DMS 273 treated with DMSO at 0.1 percent for 48 hours (cell line): ENCODE results near the gene ZNF385B.
"Not testable (repeated sequence)": the region's sequence is repeated elsewhere in the genome, so short reads cannot be mapped to it uniquely, and the experiment has no call there.

Source experiments
- DNase-seq: peaks from one replicate; lab custom pipeline; 2025; lab: John Stamatoyannopoulos, UW

ZNF385B gene

DNA sequence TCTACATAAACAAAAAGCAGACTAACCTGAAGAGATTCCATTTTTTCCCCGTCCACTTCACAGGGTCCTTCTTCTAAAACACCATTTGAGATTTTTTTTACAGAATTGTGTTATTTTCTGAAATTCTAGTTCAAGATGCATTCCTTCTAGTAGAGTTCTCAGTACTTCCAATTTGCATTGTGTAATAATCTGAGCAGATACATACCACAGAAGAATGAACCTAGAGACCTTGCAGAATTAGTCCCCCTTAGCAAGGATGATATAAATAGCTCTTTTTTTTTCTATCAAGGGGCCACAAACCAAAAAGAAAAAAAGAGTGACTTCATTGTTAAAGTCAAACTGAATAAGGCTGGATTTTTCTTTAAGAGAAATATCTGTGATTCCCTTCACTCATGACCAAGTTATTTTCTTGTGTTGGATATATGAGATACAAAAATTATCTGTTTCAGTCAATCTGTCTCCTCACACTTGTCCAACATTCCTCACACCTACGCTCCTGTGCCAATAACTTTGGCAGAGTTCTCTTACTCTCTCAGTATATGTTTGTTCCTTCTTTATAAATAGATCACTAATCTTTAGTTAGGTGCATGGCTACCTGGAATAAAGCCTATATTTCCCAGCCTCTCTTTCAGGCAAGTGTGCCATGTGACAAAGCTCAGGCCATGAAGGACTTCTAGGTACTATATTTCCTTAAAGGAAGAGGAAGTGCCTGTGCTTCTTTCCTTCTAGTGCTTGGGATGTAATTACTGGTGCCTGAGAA, 183.5 kb downstream of the ZNF385B start:
- DNase-seq = no peak

DNA sequence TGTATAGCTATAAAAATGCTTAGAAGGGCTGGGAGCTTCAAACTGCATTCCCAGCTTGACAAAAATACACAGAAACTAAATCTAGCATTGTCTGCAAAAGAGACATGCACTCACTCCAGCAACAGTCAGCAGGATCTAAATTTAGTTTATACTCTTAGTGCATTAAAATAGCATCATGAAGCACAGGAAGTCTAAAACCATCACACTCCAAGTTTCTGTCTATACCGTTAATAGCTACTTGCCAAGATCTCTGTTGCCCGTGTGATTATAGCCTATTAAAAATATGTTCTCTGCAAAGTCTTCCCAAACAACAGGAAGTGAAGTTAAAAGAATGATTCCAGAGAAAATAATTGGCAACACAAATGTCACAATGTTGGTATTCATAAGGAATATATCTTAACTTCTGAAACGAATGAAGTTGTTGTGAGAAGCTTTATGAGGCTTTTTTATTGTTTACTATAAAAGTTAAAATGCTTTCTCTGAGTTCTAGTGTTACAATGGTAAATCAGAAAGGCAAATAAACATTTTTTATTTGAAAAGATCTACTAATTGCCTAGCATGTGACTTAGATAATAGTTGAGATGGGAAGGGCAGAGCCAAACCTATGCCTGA, 184.2 kb downstream of the ZNF385B start:
- no peak for DNase-seq

DNA sequence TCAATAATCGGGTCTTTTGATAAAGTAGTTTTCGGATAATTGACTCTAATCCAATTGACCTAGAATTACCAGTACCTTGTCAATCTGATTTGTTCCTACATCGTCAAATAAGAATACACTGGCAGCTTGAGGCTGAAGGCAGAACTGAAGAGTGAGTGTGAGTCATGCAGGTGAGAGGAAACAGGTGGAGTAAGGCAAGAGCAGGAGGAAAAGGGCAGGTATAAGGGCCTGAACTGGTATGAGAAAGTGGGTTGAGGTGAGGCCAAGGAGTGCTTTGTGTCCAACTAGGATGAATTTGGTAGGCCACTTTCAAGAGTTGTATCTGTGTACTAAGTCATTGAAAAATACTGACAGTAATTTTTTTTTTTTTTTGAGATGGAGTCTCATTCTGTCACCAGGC, 186.0 kb downstream of the ZNF385B start:
- DNase-seq = no peak

DNA sequence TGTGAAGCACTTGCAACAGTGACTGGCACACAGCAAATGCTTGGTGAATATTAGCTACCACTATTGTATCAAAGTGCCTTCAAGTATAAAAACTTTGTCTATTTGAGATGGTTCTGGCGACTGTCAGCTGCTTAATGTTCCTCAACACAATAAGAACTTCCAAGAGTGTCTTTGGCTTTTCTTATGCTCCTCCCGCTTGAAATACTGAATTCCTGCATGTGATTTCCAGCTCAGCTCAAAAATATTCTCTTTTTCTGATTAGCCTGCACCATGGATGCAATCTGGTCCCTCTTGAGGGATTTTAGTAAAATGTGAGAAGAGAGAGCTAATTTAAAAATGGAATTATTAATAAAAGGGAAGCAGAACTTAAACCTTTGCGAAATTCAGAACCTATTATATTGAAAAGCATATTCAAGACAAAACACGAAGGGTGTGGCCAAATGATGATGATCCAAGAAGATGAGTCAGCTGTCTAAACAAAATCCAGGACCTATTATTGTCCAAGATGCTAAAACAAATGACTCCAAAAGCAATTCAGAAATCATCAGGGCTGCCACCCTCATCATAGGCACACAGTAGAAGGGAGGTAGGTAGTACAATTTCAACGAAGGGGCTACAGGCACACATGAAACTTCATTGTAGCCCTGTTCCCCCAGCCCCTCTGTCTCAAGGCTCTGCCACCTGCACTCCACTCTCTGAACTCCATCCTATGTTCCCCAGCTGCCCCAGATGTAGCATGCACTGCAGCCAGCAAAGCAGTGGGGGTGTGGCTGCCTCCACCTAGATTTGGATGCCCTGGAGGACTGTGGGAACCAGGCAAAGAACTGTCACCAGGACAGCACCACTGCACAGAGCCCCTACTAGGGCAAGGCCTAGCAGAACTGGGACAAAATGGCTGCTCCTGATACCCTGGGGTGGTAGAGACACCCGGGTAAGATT, 190.1 kb downstream of the ZNF385B start:
- DNase-seq = no peak

DNA sequence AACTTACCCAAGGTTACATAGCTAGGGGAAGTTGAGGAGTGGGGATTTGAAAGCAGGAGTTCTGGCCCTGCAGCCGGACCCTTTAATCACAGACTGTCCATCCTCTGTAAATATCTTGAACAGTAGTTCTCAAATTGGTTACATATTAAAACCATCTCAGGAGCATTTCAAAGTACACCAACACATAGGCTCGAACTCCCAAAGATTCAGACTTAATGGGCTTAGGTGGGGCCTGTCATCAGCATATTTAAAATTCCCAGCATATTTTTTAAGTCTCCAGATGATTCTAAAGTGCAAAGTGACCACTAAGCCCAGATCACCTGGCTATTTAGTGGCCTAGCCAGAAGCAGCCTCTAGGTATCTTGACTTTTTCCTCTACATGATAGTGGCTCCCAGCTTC, 192.2 kb downstream of the ZNF385B start:
- DNase-seq = no peak

- no peak for DNase-seq
Observed at GRCh38 chr2:179664972-179665812, 196.2 kb downstream of the ZNF385B start.

GRCh38 chr2:179661986-179662385, 199.4 kb downstream of the ZNF385B start:
- no peak for DNase-seq

DNA sequence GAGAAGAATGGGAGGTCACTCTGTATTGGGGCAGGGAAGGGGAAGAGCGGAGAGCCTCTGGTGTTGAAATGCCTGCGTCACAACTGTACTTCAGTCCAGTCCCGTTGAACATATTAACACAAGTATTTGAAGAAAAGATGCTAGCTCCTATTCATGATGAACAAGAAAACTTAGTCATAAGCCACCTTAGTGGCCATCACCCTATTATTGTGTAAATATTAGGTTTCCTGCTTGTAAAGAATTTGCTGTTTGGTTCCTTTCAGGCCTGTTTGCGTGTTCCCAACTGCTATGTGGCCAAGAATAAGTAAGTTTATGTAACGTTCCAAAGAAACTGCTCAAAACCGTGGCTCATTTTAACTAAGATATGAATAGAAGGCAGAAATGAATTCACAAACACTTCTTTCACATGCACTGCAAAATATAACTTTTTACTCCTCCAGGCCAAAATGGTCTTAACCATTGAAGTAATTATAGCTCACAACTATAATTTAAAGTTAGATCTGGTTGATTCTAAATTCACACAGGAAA, 204.3 kb downstream of the ZNF385B start:
- DNase-seq = no peak

- no peak for DNase-seq
Observed at GRCh38 chr2:179655627-179656026, 205.8 kb downstream of the ZNF385B start.

DNA sequence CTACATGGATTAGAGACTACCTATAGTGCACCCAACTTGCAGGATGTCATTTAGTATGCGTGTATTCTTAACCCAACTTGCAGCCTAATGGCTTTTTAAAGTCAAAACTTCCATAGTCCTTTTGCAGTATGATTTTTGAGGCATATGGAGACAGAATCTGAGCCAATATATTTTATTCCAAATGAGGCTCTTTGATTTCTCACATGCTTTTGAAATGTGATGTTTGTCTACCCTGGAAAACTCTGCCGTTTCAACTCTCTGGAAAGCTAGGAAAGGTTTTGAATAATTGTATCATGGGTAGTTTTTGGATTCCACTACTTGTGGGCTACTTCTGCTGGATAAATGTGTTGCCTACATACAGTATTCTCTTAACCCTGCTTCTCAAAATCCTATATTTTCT, 206.6 kb downstream of the ZNF385B start:
- DNase-seq = no peak

- no peak for DNase-seq
Observed at GRCh38 chr2:179652296-179652695, 209.1 kb downstream of the ZNF385B start.

DNA sequence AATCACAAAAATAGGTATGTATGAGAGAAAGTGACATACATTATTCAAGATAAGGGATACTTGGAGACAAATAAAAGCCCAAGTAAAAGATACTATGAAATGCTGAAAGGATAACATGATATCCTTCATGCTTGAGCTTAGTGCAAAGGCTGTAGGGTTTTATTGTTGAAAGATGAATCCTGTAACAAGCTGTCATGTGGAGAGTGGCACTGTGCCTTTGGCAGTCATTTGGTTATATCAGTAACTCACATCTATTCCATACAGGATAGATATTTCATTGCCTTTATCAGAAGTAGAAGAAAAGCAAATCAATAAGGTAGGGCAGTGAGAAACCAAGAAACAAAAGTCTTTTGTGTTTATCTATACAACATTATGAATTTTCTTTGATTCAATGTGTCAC, 211.0 kb downstream of the ZNF385B start:
- DNase-seq = no peak

DNA sequence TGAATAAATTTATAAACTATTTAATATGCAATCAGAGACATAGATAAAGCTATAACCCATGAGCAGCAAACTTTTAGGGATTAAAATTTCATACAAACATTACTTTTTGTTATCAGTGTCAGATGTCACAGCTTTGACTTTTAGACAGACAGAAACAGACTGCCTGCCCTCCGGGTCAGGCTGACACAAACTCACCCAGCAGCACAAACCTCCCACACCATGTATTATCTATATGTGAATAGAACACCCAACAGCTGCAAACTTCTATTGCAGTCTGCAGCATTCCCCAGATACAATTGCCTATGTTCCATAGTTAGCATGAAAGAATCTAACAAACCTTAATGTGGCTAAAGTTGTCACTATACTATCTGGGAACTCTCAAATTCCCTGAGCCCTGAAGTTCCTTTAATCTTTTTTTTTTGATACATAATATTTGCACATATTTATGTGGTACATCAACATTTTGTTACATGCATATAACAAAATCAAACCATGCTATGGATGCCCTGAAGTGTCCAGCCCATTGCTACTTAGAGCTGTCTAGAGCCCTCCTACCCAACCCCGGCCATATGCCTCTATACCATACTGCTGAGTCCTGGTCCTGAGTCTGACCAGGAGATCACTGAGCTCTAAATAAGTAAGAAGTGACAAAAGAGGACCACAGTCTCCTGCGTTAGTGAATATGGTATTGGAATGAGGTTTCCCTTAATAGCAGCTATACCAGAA, 214.4 kb downstream of the ZNF385B start:
- no peak for DNase-seq

GRCh38 chr2:179646173-179646769, 215.1 kb downstream of the ZNF385B start:
- DNase-seq = no peak

GRCh38 chr2:179645047-179645446, 216.4 kb downstream of the ZNF385B start:
- DNase-seq = no peak

GRCh38 chr2:179642462-179642861, 218.9 kb downstream of the ZNF385B start:
- DNase-seq = no peak

GRCh38 chr2:179636995-179637394, 224.4 kb downstream of the ZNF385B start:
- no peak for DNase-seq

GRCh38 chr2:179636100-179636980, 225.1 kb downstream of the ZNF385B start:
- no peak for DNase-seq

DNA sequence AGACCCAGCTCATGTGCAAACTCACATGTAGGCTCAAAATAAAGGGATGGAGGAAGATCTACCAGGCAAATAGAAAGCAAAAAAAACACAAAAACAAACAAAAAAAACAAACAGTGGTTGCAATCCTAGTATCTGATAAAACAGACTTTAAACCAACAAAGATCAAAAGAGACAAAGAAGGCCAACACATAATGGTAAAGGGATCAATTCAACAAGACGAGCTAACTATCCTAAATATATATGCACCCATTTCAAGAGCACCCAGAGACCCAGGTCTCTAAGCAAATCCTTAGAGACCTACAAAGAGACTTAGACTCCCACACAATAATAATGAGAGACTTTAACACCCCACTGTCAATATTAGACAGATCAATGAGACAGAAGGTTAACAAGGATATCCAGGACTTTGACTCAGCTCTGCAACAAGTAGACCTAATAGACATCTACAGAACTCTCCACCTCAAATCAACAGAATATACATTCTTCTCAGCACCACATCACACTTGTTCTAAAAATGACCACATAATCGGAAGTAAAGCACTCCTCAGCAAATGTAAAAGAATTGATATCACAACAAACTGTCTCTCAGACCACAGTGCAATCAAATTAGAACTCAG, 229.5 kb downstream of the ZNF385B start:
- not testable (repeated sequence) for DNase-seq
